GM19395 (cell line): ENCODE data around the gene RCBTB2.

Experiments
- ATAC-seq: cut with Tn5 transposase; IDR thresholded peaks from one replicate; pipeline ENCODE4 v1.9.1; 2021; ENCODE audit warnings: mild to moderate bottlenecking, moderate library complexity; ENCODE audit not compliant: unreplicated experiment

The RCBTB2 gene

GRCh38 chr13:48531416-48532255, 1.2 kb downstream of the RCBTB2 start:
- no peak for ATAC-seq

GRCh38 chr13:48530833-48531232, 2.0 kb downstream of the RCBTB2 start:
- ATAC-seq, result no peak

GRCh38 chr13:48528720-48529119, 4.2 kb downstream of the RCBTB2 start:
- no peak for ATAC-seq

- ATAC-seq, result no peak
Observed at GRCh38 chr13:48527955-48528354, 4.9 kb downstream of the RCBTB2 start.

- ATAC-seq, result no peak
Observed at GRCh38 chr13:48526286-48526685, 6.6 kb downstream of the RCBTB2 start.

- no peak for ATAC-seq
Observed at GRCh38 chr13:48518083-48518482, 14.8 kb downstream of the RCBTB2 start.

GRCh38 chr13:48515732-48516131, 17.1 kb downstream of the RCBTB2 start:
- no peak for ATAC-seq

GRCh38 chr13:48514793-48515192, 18.1 kb downstream of the RCBTB2 start:
- ATAC-seq, result no peak

- no peak for ATAC-seq
Observed at GRCh38 chr13:48511621-48512230, 21.2 kb downstream of the RCBTB2 start.

- ATAC-seq, result no peak
Observed at GRCh38 chr13:48510698-48511097, 22.2 kb downstream of the RCBTB2 start.

GRCh38 chr13:48508011-48508410, 24.9 kb downstream of the RCBTB2 start:
- ATAC-seq, result no peak

- ATAC-seq, result no peak
Observed at GRCh38 chr13:48507021-48507420, 25.9 kb downstream of the RCBTB2 start.

GRCh38 chr13:48506092-48506701, 26.7 kb downstream of the RCBTB2 start:
- peak; percentile 30 for ATAC-seq

- ATAC-seq, result peak; percentile 82
Observed at GRCh38 chr13:48505597-48506091, 27.2 kb downstream of the RCBTB2 start.

GRCh38 chr13:48505012-48505411, 27.9 kb downstream of the RCBTB2 start:
- ATAC-seq, result no peak

GRCh38 chr13:48504606-48505005, 28.3 kb downstream of the RCBTB2 start:
- no peak for ATAC-seq

- ATAC-seq, result no peak
Observed at GRCh38 chr13:48502601-48503319, 30.1 kb downstream of the RCBTB2 start.

- ATAC-seq, result peak; percentile 32
Observed at GRCh38 chr13:48501705-48502104, 31.2 kb downstream of the RCBTB2 start.

- ATAC-seq, result peak; percentile 46
Observed at GRCh38 chr13:48500652-48501197, 32.2 kb downstream of the RCBTB2 start.

GRCh38 chr13:48497669-48498068, 35.2 kb downstream of the RCBTB2 start:
- no peak for ATAC-seq
